GM11168 (cell line): ENCODE data around the gene RFTN1.
"Not testable (repeated sequence)": the region's sequence is repeated elsewhere in the genome, so short reads cannot be mapped to it uniquely, and the experiment has no call there.

ENCODE experiments used
- in situ Hi-C: fragments of 300-500 bp; cut with MboI; formaldehyde crosslinking; loops from one replicate; pipeline ENCODE4 v1.12.0; 2022; ENCODE audit warnings: low sequenced_read_pairs; ENCODE audit not compliant: unreplicated experiment

RFTN1 gene

GRCh38 chr3:16490062-16490619 lies 23.4 kb downstream of the RFTN1 start:
- in situ Hi-C loops: no loop called here

- in situ Hi-C loops: not testable (repeated sequence)
Observed at GRCh38 chr3:16489326-16490061, 24.0 kb downstream of the RFTN1 start.

GRCh38 chr3:16488637-16489036 lies 24.9 kb downstream of the RFTN1 start:
- in situ Hi-C loops: no loop called here

GRCh38 chr3:16487511-16488175 lies 25.9 kb downstream of the RFTN1 start:
- in situ Hi-C loops: no loop called here

- in situ Hi-C loops: no loop called here
Observed at GRCh38 chr3:16486951-16487480, 26.5 kb downstream of the RFTN1 start.

- in situ Hi-C loops: no loop called here
Observed at GRCh38 chr3:16486201-16486600, 27.3 kb downstream of the RFTN1 start.

- in situ Hi-C loops: no loop called here
Observed at GRCh38 chr3:16485395-16485992, 28.0 kb downstream of the RFTN1 start.

- in situ Hi-C loops: no loop called here
Observed at GRCh38 chr3:16484984-16485383, 28.5 kb downstream of the RFTN1 start.

GRCh38 chr3:16484216-16484615 lies 29.3 kb downstream of the RFTN1 start:
- in situ Hi-C loops: no loop called here

- in situ Hi-C loops: no loop called here
Observed at GRCh38 chr3:16482770-16483531, 30.5 kb downstream of the RFTN1 start.

- in situ Hi-C loops: no loop called here
Observed at GRCh38 chr3:16482194-16482769, 31.2 kb downstream of the RFTN1 start.

GRCh38 chr3:16481546-16481897 lies 32.0 kb downstream of the RFTN1 start:
- in situ Hi-C loops: no loop called here

- in situ Hi-C loops: no loop called here
Observed at GRCh38 chr3:16480861-16481545, 32.5 kb downstream of the RFTN1 start.

- in situ Hi-C loops: no loop called here
Observed at GRCh38 chr3:16478516-16478915, 35.0 kb downstream of the RFTN1 start.

GRCh38 chr3:16477521-16477920 lies 36.0 kb downstream of the RFTN1 start:
- in situ Hi-C loops: no loop called here

GRCh38 chr3:16477056-16477455 lies 36.4 kb downstream of the RFTN1 start:
- in situ Hi-C loops: no loop called here

GRCh38 chr3:16476636-16477035 lies 36.9 kb downstream of the RFTN1 start:
- in situ Hi-C loops: no loop called here

GRCh38 chr3:16475766-16476165 lies 37.7 kb downstream of the RFTN1 start:
- in situ Hi-C loops: no loop called here

- in situ Hi-C loops: no loop called here
Observed at GRCh38 chr3:16474920-16475319, 38.6 kb downstream of the RFTN1 start.
